ENCODE data around the gene LASP1.

GRCh38 chr17:38875477-38876075, 5.7 kb downstream of the LASP1 start:
- no peak for TF ChIP-seq CTCF (IDR thresholded peaks at IDR 0.05; ENCODE audit: borderline replicate concordance, extremely low read depth, low read length, poor library complexity, severe bottlenecking)
- TF ChIP-seq EZH2 (IDR thresholded peaks at IDR 0.05; ENCODE audit: borderline replicate concordance, low read depth, low read length, severe bottlenecking): no peak

All from DND-41 (cell line).